ENCODE results near the gene MAEA.

GRCh38 chr4:1283711-1284110 lies 6.0 kb upstream of the MAEA start:
- no peak for TF ChIP-seq TCF7 (IDR thresholded peaks at IDR 0.05; ENCODE audit: borderline replicate concordance)
- no peak for TF ChIP-seq TARDBP (IDR thresholded peaks at IDR 0.05; ENCODE audit: borderline replicate concordance)
- TF ChIP-seq CTCF (IDR thresholded peaks at IDR 0.05 in 2 of 3, conservative IDR thresholded peaks at IDR 0.05 in 1 of 3; ENCODE audit: control insufficient read depth in 2 of 3, extremely low read depth in 1 of 3, insufficient read depth in 1 of 3, low read depth in 3 of 3, low read length in 3 of 3), result no peak
- TF ChIP-seq EED (IDR thresholded peaks at IDR 0.05; ENCODE audit: low read depth), result no peak
- TF ChIP-seq EZH2 (IDR thresholded peaks at IDR 0.05; ENCODE audit: borderline replicate concordance, control insufficient read depth, low read depth, low read length), result no peak
- TF ChIP-seq HDAC6 (IDR thresholded peaks at IDR 0.05; ENCODE audit: unreplicated experiment), result no peak
- TF ChIP-seq IRF3 (IDR thresholded peaks at IDR 0.05), result no peak
- TF ChIP-seq EP300 (IDR thresholded peaks at IDR 0.05; ENCODE audit: borderline replicate concordance in 1 of 2, control insufficient read depth in 1 of 2, low read depth in 2 of 2, low read length in 2 of 2), result no peak
- TF ChIP-seq JUND (IDR thresholded peaks at IDR 0.05; ENCODE audit: low read depth, low read length), result no peak
- TF ChIP-seq PKNOX1 (IDR thresholded peaks at IDR 0.05), result no peak
- no peak for TF ChIP-seq SUZ12 (IDR thresholded peaks at IDR 0.05; ENCODE audit: unreplicated experiment)
- no peak for TF ChIP-seq TAF1 (IDR thresholded peaks at IDR 0.05; ENCODE audit: borderline replicate concordance, low read depth, low read length)

All from GM12878 (cell line).